NCI-H2107 treated with DMSO at 0.1 percent for 48 hours (cell line): Measurements from ENCODE around the gene ZBTB11.
"Not testable (repeated sequence)": the region's sequence is repeated elsewhere in the genome, so short reads cannot be mapped to it uniquely, and the experiment has no call there.

ENCODE experiments used
- DNase-seq: peaks from one replicate; lab custom pipeline; 2025; ENCODE audit not compliant: unreplicated experiment; lab: John Stamatoyannopoulos, UW

Gene ZBTB11

GRCh38 chr3:101623656-101624055 lies 53.3 kb downstream of the ZBTB11 start:
- no peak for DNase-seq

GRCh38 chr3:101619734-101620133 lies 57.2 kb downstream of the ZBTB11 start:
- no peak for DNase-seq

GRCh38 chr3:101618726-101619125 lies 58.2 kb downstream of the ZBTB11 start:
- DNase-seq, result no peak

- no peak for DNase-seq
These were observed 59.5 kb downstream of the ZBTB11 start for GRCh38 chr3:101617478-101617877.

GRCh38 chr3:101615525-101615924 lies 61.4 kb downstream of the ZBTB11 start:
- no peak for DNase-seq

GRCh38 chr3:101613014-101613413 lies 63.9 kb downstream of the ZBTB11 start:
- not testable (repeated sequence) for DNase-seq

- DNase-seq, result no peak
These were observed 65.9 kb downstream of the ZBTB11 start for GRCh38 chr3:101611023-101611422.

- not testable (repeated sequence) for DNase-seq
These were observed 71.5 kb downstream of the ZBTB11 start for GRCh38 chr3:101605398-101605797.

GRCh38 chr3:101603184-101603583 lies 73.7 kb downstream of the ZBTB11 start:
- no peak for DNase-seq

GRCh38 chr3:101602731-101603130 lies 74.2 kb downstream of the ZBTB11 start:
- no peak for DNase-seq
